Anterior cingulate cortex (tissue), 58 donors: Measurements from ENCODE around the gene SPTB.
"Not testable (repeated sequence)": the region's sequence is repeated elsewhere in the genome, so short reads cannot be mapped to it uniquely, and the experiment has no call there.

ENCODE experiments used
- DNase-seq, 58 donors: peaks; one replicate each; lab custom pipeline; 2025; lab: John Stamatoyannopoulos, UW

The SPTB gene

GRCh38 chr14:64879635-64880220, at the start of gene SPTB:
TSS of gene SPTB (minus strand) at chr14:64879907. CDS start at chr14:64823094, 56,813 bp downstream.
- peak in 39 of 58 donors; percentile 10 to 77 (median 35) for DNase-seq

GRCh38 chr14:64929014-64929359, 49.3 kb upstream of the SPTB start:
- DNase-seq = no peak

- DNase-seq = no peak
These were observed 48.7 kb upstream of the SPTB start for GRCh38 chr14:64928239-64929013.

GRCh38 chr14:64927031-64927430, 47.3 kb upstream of the SPTB start:
- no peak for DNase-seq

GRCh38 chr14:64926398-64926995, 46.8 kb upstream of the SPTB start:
- DNase-seq = no peak

- DNase-seq = no peak
These were observed 43.3 kb upstream of the SPTB start for GRCh38 chr14:64923015-64923414.

- DNase-seq = no peak
These were observed 40.8 kb upstream of the SPTB start for GRCh38 chr14:64920465-64920864.

- DNase-seq = no peak
These were observed 39.9 kb upstream of the SPTB start for GRCh38 chr14:64919618-64920017.

GRCh38 chr14:64919215-64919614, 39.5 kb upstream of the SPTB start:
- no peak for DNase-seq

GRCh38 chr14:64918216-64918615, 38.5 kb upstream of the SPTB start:
- DNase-seq = no peak

GRCh38 chr14:64915797-64916196, 36.1 kb upstream of the SPTB start:
- no peak for DNase-seq

GRCh38 chr14:64915029-64915424, 35.3 kb upstream of the SPTB start:
- no peak for DNase-seq

GRCh38 chr14:64914237-64915028, 34.7 kb upstream of the SPTB start, which contains the start of gene CHURC1:
TSS of gene CHURC1 (plus strand) at chr14:64914455. CDS start at chr14:64914496, 41 bp downstream.
- peak; percentile 82 to 98 (median 94) for DNase-seq

GRCh38 chr14:64913477-64913876, 33.8 kb upstream of the SPTB start:
- not testable (repeated sequence) for DNase-seq

GRCh38 chr14:64912261-64912660, 32.6 kb upstream of the SPTB start:
- DNase-seq = no peak

GRCh38 chr14:64910847-64911495, 31.3 kb upstream of the SPTB start:
- no peak for DNase-seq

GRCh38 chr14:64906022-64906421, 26.3 kb upstream of the SPTB start:
- DNase-seq = no peak

- DNase-seq = no peak
These were observed 20.3 kb upstream of the SPTB start for GRCh38 chr14:64899958-64900357.

- peak in 12 of 58 donors; percentile 1 to 48 (median 8) for DNase-seq
These were observed 12.2 kb upstream of the SPTB start for GRCh38 chr14:64891839-64892375.
